ENCODE data around the gene SBF1. TPM values are rescaled to one million over a fixed set of nuclear protein-coding genes. Genes with fewer than 3 reads are reported as not detected.

The SBF1 gene
- total and polyA plus RNA-seq, 2 of the 13 experiments (the other 11 are each of a cell fraction or from before 2014, with no cell fraction given): 31.7 to 40.9 TPM

- TF ChIP-seq GTF3A (CRISPR knock-in tag; conservative IDR thresholded peaks at IDR 0.05) (no peak), XBP1 (CRISPR knock-in tag; IDR thresholded peaks at IDR 0.05) (no peak), ZNF75D (CRISPR knock-in tag; IDR thresholded peaks at IDR 0.05; ENCODE audit: borderline replicate concordance) (no peak), ZSCAN31 (CRISPR knock-in tag; IDR thresholded peaks at IDR 0.05; ENCODE audit: low read depth) (0 out of 2 replicates have a peak, but pooled peaks have one; percentile 44), ZNF18 (CRISPR knock-in tag; IDR thresholded peaks at IDR 0.05; ENCODE audit: insufficient replicate concordance) (no peak), ZNF598 (CRISPR knock-in tag; IDR thresholded peaks at IDR 0.05; ENCODE audit: borderline replicate concordance) (peak; percentile 30; the same call in 1 of the 2 replicates), SOX13 (IDR thresholded peaks at IDR 0.05) (no peak), SOX13 (CRISPR knock-in tag; conservative IDR thresholded peaks at IDR 0.05 in 1 of 2, IDR thresholded peaks at IDR 0.05 in 1 of 2) (no peak), TRAFD1 (CRISPR knock-in tag; IDR thresholded peaks at IDR 0.05; ENCODE audit: borderline replicate concordance) (no peak), ZNF253 (CRISPR knock-in tag; IDR thresholded peaks at IDR 0.05; ENCODE audit: borderline replicate concordance) (no peak), NAIF1 (CRISPR knock-in tag; IDR thresholded peaks at IDR 0.05; ENCODE audit: borderline replicate concordance) (no peak), ZNF660 (CRISPR knock-in tag; IDR thresholded peaks at IDR 0.05; ENCODE audit: borderline replicate concordance, low read depth) (no peak), REXO4 (CRISPR knock-in tag; IDR thresholded peaks at IDR 0.05; ENCODE audit: borderline replicate concordance) (no peak), TEAD2 (CRISPR knock-in tag; IDR thresholded peaks at IDR 0.05) (no peak), MYNN (CRISPR knock-in tag; IDR thresholded peaks at IDR 0.05; ENCODE audit: low read depth) (no peak), RFXANK (CRISPR knock-in tag; IDR thresholded peaks at IDR 0.05) (no peak), RNF2 (conservative IDR thresholded peaks at IDR 0.05; ENCODE audit: low read depth) (no peak)
- TF ChIP-seq, protein P1, sequence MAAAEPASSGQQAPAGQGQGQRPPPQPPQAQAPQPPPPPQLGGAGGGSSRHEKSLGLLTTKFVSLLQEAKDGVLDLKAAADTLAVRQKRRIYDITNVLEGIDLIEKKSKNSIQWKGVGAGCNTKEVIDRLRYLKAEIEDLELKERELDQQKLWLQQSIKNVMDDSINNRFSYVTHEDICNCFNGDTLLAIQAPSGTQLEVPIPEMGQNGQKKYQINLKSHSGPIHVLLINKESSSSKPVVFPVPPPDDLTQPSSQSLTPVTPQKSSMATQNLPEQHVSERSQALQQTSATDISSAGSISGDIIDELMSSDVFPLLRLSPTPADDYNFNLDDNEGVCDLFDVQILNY (CRISPR knock-in tag; conservative IDR thresholded peaks at IDR 0.05): no peak
- TF ChIP-seq, protein P2, sequence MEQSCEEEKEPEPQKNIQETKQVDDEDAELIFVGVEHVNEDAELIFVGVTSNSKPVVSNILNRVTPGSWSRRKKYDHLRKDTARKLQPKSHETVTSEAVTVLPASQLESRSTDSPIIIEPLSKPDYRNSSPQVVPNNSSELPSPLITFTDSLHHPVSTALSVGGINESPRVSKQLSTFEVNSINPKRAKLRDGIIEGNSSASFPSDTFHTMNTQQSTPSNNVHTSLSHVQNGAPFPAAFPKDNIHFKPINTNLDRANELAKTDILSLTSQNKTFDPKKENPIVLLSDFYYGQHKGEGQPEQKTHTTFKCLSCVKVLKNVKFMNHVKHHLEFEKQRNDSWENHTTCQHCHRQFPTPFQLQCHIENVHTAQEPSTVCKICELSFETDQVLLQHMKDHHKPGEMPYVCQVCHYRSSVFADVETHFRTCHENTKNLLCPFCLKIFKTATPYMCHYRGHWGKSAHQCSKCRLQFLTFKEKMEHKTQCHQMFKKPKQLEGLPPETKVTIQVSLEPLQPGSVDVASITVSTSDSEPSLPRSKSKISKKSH (CRISPR knock-in tag; IDR thresholded peaks at IDR 0.05; ENCODE audit: borderline replicate concordance): no peak
- TF ChIP-seq, protein P3, sequence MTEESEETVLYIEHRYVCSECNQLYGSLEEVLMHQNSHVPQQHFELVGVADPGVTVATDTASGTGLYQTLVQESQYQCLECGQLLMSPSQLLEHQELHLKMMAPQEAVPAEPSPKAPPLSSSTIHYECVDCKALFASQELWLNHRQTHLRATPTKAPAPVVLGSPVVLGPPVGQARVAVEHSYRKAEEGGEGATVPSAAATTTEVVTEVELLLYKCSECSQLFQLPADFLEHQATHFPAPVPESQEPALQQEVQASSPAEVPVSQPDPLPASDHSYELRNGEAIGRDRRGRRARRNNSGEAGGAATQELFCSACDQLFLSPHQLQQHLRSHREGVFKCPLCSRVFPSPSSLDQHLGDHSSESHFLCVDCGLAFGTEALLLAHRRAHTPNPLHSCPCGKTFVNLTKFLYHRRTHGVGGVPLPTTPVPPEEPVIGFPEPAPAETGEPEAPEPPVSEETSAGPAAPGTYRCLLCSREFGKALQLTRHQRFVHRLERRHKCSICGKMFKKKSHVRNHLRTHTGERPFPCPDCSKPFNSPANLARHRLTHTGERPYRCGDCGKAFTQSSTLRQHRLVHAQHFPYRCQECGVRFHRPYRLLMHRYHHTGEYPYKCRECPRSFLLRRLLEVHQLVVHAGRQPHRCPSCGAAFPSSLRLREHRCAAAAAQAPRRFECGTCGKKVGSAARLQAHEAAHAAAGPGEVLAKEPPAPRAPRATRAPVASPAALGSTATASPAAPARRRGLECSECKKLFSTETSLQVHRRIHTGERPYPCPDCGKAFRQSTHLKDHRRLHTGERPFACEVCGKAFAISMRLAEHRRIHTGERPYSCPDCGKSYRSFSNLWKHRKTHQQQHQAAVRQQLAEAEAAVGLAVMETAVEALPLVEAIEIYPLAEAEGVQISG (CRISPR knock-in tag; IDR thresholded peaks at IDR 0.05): 0 out of 2 replicates have a peak, but pooled peaks have one; percentile 12
Measured at GRCh38 chr22:50474710-50475651, at the start of gene SBF1 (continued).

All from HepG2 (cell line).